ENCODE measurements around the gene IL36RN.
A peak's percentile ranks its signal among the peaks of the same experiment; 100 is the strongest.

IL36RN gene

GRCh38 chr2:113058998-113059960 lies at the start of gene IL36RN:
IL36RN (plus strand) TSS chr2:113059198; CDS start chr2:113059439, 241 bp downstream.
- Histone ChIP-seq H3K27me3 (ENCODE audit: insufficient read depth, low read length) (peaks cover 2% of the 10 kb centered on the region), H2AFZ (ENCODE audit: low read depth, low read length) (no peak within 1 kb of the TSS), H3K9me3 (ENCODE audit: low read length) (peaks cover 2% of the 10 kb centered on the region), H3K36me3 (ENCODE audit: insufficient read depth, low read length) (no peaks in the 10 kb centered on the region), H3K4me1 (ENCODE audit: insufficient read depth, low read length) (no peaks in the 10 kb centered on the region), H3K4me3 (ENCODE audit: low read length) (no peak within 1 kb of the TSS)

GRCh38 chr2:113009622-113010021 lies 49.4 kb upstream of the IL36RN start:
- H3K9me3 ChIP-seq (ENCODE audit: low read length) = no peaks in the 10 kb centered on the region
- H3K27me3 ChIP-seq (ENCODE audit: insufficient read depth, low read length) = peaks cover 4% of the 10 kb centered on the region
- no peaks in the 10 kb centered on the region for H3K36me3 ChIP-seq (ENCODE audit: insufficient read depth, low read length)
- H3K4me1 ChIP-seq (ENCODE audit: insufficient read depth, low read length) = peaks cover 10% of the 10 kb centered on the region
- no peak overlapping the region for H2AFZ ChIP-seq (ENCODE audit: low read depth, low read length)
- no peak overlapping the region for H3K4me3 ChIP-seq (ENCODE audit: low read length)

- no peaks in the 10 kb centered on the region for H3K36me3 ChIP-seq (ENCODE audit: insufficient read depth, low read length)
- no peak overlapping the region for H3K4me3 ChIP-seq (ENCODE audit: low read length)
- H3K27me3 ChIP-seq (ENCODE audit: insufficient read depth, low read length) = peaks cover 4% of the 10 kb centered on the region
- H3K4me1 ChIP-seq (ENCODE audit: insufficient read depth, low read length) = peaks cover 10% of the 10 kb centered on the region
- no peaks in the 10 kb centered on the region for H3K9me3 ChIP-seq (ENCODE audit: low read length)
- H2AFZ ChIP-seq (ENCODE audit: low read depth, low read length) = no peak overlapping the region
Measured at GRCh38 chr2:113010088-113010487, 48.9 kb upstream of the IL36RN start.

GRCh38 chr2:113011108-113011507 lies 47.9 kb upstream of the IL36RN start:
- H3K4me1 ChIP-seq (ENCODE audit: insufficient read depth, low read length) = peaks cover 10% of the 10 kb centered on the region
- no peaks in the 10 kb centered on the region for H3K27me3 ChIP-seq (ENCODE audit: insufficient read depth, low read length)
- H3K9me3 ChIP-seq (ENCODE audit: low read length) = no peaks in the 10 kb centered on the region
- no peak overlapping the region for H3K4me3 ChIP-seq (ENCODE audit: low read length)
- no peak overlapping the region for H2AFZ ChIP-seq (ENCODE audit: low read depth, low read length)
- H3K36me3 ChIP-seq (ENCODE audit: insufficient read depth, low read length) = no peaks in the 10 kb centered on the region

- no peaks in the 10 kb centered on the region for H3K27me3 ChIP-seq (ENCODE audit: insufficient read depth, low read length)
- no peaks in the 10 kb centered on the region for H3K9me3 ChIP-seq (ENCODE audit: low read length)
- no peaks in the 10 kb centered on the region for H3K36me3 ChIP-seq (ENCODE audit: insufficient read depth, low read length)
- H3K4me1 ChIP-seq (ENCODE audit: insufficient read depth, low read length) = peaks cover 10% of the 10 kb centered on the region
- H2AFZ ChIP-seq (ENCODE audit: low read depth, low read length) = peak overlapping the region; percentile 27
- H3K4me3 ChIP-seq (ENCODE audit: low read length) = no peak overlapping the region
Measured at GRCh38 chr2:113012436-113013335, 46.3 kb upstream of the IL36RN start.

GRCh38 chr2:113013336-113013661 lies 45.7 kb upstream of the IL36RN start:
- no peaks in the 10 kb centered on the region for H3K27me3 ChIP-seq (ENCODE audit: insufficient read depth, low read length)
- H3K4me3 ChIP-seq (ENCODE audit: low read length) = no peak overlapping the region
- H3K9me3 ChIP-seq (ENCODE audit: low read length) = no peaks in the 10 kb centered on the region
- H2AFZ ChIP-seq (ENCODE audit: low read depth, low read length) = no peak overlapping the region
- no peaks in the 10 kb centered on the region for H3K36me3 ChIP-seq (ENCODE audit: insufficient read depth, low read length)
- H3K4me1 ChIP-seq (ENCODE audit: insufficient read depth, low read length) = peaks cover 10% of the 10 kb centered on the region

- no peaks in the 10 kb centered on the region for H3K9me3 ChIP-seq (ENCODE audit: low read length)
- peaks cover 10% of the 10 kb centered on the region for H3K4me1 ChIP-seq (ENCODE audit: insufficient read depth, low read length)
Measured at GRCh38 chr2:113014067-113014466, 44.9 kb upstream of the IL36RN start.

GRCh38 chr2:113015042-113015441 lies 44.0 kb upstream of the IL36RN start:
- H3K4me1 ChIP-seq (ENCODE audit: insufficient read depth, low read length) = peaks cover 10% of the 10 kb centered on the region
- H2AFZ ChIP-seq (ENCODE audit: low read depth, low read length) = no peak overlapping the region
- no peak overlapping the region for H3K4me3 ChIP-seq (ENCODE audit: low read length)
- H3K36me3 ChIP-seq (ENCODE audit: insufficient read depth, low read length) = no peaks in the 10 kb centered on the region
- H3K27me3 ChIP-seq (ENCODE audit: insufficient read depth, low read length) = no peaks in the 10 kb centered on the region
- H3K9me3 ChIP-seq (ENCODE audit: low read length) = no peaks in the 10 kb centered on the region

More at GRCh38 chr2:113014067-113014466, 44.9 kb upstream of the IL36RN start:
- Histone ChIP-seq H3K27me3 (ENCODE audit: insufficient read depth, low read length) (no peaks in the 10 kb centered on the region), H3K4me3 (ENCODE audit: low read length) (no peak overlapping the region), H3K36me3 (ENCODE audit: insufficient read depth, low read length) (no peaks in the 10 kb centered on the region), H2AFZ (ENCODE audit: low read depth, low read length) (no peak overlapping the region)

GRCh38 chr2:113015655-113016054 lies 43.3 kb upstream of the IL36RN start:
- H3K4me1 ChIP-seq (ENCODE audit: insufficient read depth, low read length) = peaks cover 10% of the 10 kb centered on the region
- no peaks in the 10 kb centered on the region for H3K36me3 ChIP-seq (ENCODE audit: insufficient read depth, low read length)
- no peak overlapping the region for H2AFZ ChIP-seq (ENCODE audit: low read depth, low read length)
- no peak overlapping the region for H3K4me3 ChIP-seq (ENCODE audit: low read length)
- no peaks in the 10 kb centered on the region for H3K27me3 ChIP-seq (ENCODE audit: insufficient read depth, low read length)
- H3K9me3 ChIP-seq (ENCODE audit: low read length) = no peaks in the 10 kb centered on the region

- H2AFZ ChIP-seq (ENCODE audit: low read depth, low read length) = no peak overlapping the region
- no peak overlapping the region for H3K4me3 ChIP-seq (ENCODE audit: low read length)
- no peaks in the 10 kb centered on the region for H3K4me1 ChIP-seq (ENCODE audit: insufficient read depth, low read length)
- H3K27me3 ChIP-seq (ENCODE audit: insufficient read depth, low read length) = peaks cover 5% of the 10 kb centered on the region
- H3K9me3 ChIP-seq (ENCODE audit: low read length) = no peaks in the 10 kb centered on the region
- H3K36me3 ChIP-seq (ENCODE audit: insufficient read depth, low read length) = no peaks in the 10 kb centered on the region
Measured at GRCh38 chr2:113018509-113018908, 40.5 kb upstream of the IL36RN start.

GRCh38 chr2:113021312-113021711 lies 37.7 kb upstream of the IL36RN start:
- no peaks in the 10 kb centered on the region for H3K4me1 ChIP-seq (ENCODE audit: insufficient read depth, low read length)
- no peak overlapping the region for H3K4me3 ChIP-seq (ENCODE audit: low read length)
- no peak overlapping the region for H2AFZ ChIP-seq (ENCODE audit: low read depth, low read length)
- no peaks in the 10 kb centered on the region for H3K9me3 ChIP-seq (ENCODE audit: low read length)
- H3K36me3 ChIP-seq (ENCODE audit: insufficient read depth, low read length) = no peaks in the 10 kb centered on the region
- H3K27me3 ChIP-seq (ENCODE audit: insufficient read depth, low read length) = peaks cover 22% of the 10 kb centered on the region

- Histone ChIP-seq H3K4me3 (ENCODE audit: low read length) (no peak overlapping the region), H3K9me3 (ENCODE audit: low read length) (no peaks in the 10 kb centered on the region), H3K36me3 (ENCODE audit: insufficient read depth, low read length) (no peaks in the 10 kb centered on the region), H3K27me3 (ENCODE audit: insufficient read depth, low read length) (peaks cover 22% of the 10 kb centered on the region), H2AFZ (ENCODE audit: low read depth, low read length) (no peak overlapping the region), H3K4me1 (ENCODE audit: insufficient read depth, low read length) (no peaks in the 10 kb centered on the region)
Measured at GRCh38 chr2:113024764-113025163, 34.2 kb upstream of the IL36RN start.

- no peaks in the 10 kb centered on the region for H3K36me3 ChIP-seq (ENCODE audit: insufficient read depth, low read length)
- no peak overlapping the region for H2AFZ ChIP-seq (ENCODE audit: low read depth, low read length)
- no peaks in the 10 kb centered on the region for H3K9me3 ChIP-seq (ENCODE audit: low read length)
- H3K27me3 ChIP-seq (ENCODE audit: insufficient read depth, low read length) = peaks cover 22% of the 10 kb centered on the region
- no peaks in the 10 kb centered on the region for H3K4me1 ChIP-seq (ENCODE audit: insufficient read depth, low read length)
- no peak overlapping the region for H3K4me3 ChIP-seq (ENCODE audit: low read length)
Measured at GRCh38 chr2:113025737-113026136, 33.3 kb upstream of the IL36RN start.
